GM23248 (cell line): Measurements from ENCODE around the gene IL36RN.

ENCODE experiments used
- EZH2 ChIP-seq: fragments of 200-600 bp; sonication (generic); IDR thresholded peaks from 2 replicates; pipeline ENCODE4 v1.6.1; 2018; ENCODE audit warnings: antibody characterized with exemption, mild to moderate bottlenecking; ENCODE audit not compliant: insufficient read depth, poor library complexity, severe bottlenecking
- EZH2phosphoT487 ChIP-seq: fragments of 200-600 bp; sonication (generic); IDR thresholded peaks from 2 replicates; pipeline ENCODE4 v1.6.1; 2018; ENCODE audit warnings: antibody characterized with exemption, moderate library complexity, mild to moderate bottlenecking, low read depth; ENCODE audit not compliant: insufficient read depth

- TF ChIP-seq EZH2 (no peak), EZH2phosphoT487 (no peak)
Measured at GRCh38 chr2:113080134-113080533, 21.1 kb downstream of the IL36RN start.
